Fibroblast of lung (primary cell): ENCODE data around the gene TUBGCP3. TPM values are rescaled to one million over a fixed set of nuclear protein-coding genes. Genes with fewer than 3 reads are reported as not detected.

Source experiments
- DNase-seq, 2 donors: peaks; one replicate each; pipeline versions ENCODE4 v3.0.0 to v3.0.0-alpha.2; 2010; ENCODE audit warnings: low read depth in 2 of 2
- H2AFZ ChIP-seq: 2 replicates; pipeline ENCODE4 v1.5.1; 2012; ENCODE audit warnings: low read length, control low read depth, inconsistent platforms
- H3K27ac ChIP-seq: 2 replicates; pipeline ENCODE4 v1.5.1; 2011; ENCODE audit warnings: low read length, control low read depth; ENCODE audit not compliant: insufficient read depth
- H3K27me3 ChIP-seq: 2 replicates; pipeline ENCODE4 v1.5.1; 2011; ENCODE audit warnings: mild to moderate bottlenecking, low read length; ENCODE audit not compliant: control insufficient read depth, insufficient read depth
- H3K36me3 ChIP-seq: 2 replicates; pipeline ENCODE4 v1.5.1; 2011; ENCODE audit warnings: low read length; ENCODE audit not compliant: control insufficient read depth, insufficient read depth
- H3K4me1 ChIP-seq: 2 replicates; pipeline ENCODE4 v1.5.1; 2011; ENCODE audit warnings: low read length; ENCODE audit not compliant: control insufficient read depth, insufficient read depth; ENCODE audit errors: extremely low read depth
- H3K4me2 ChIP-seq: 2 replicates; pipeline ENCODE4 v1.5.1; 2011; ENCODE audit warnings: low read length, control low read depth; ENCODE audit not compliant: insufficient read depth; ENCODE audit errors: extremely low read depth
- H3K4me3 ChIP-seq, 4 experiments: fragments of 200-600 bp in 1 of 4; sonication (generic) in 1 of 4; replicated peaks in 1 of 4; 2 replicates each; pipeline ENCODE4 v1.5.1; 2011 to 2016; ENCODE audit warnings: low read length in 4 of 4, low read depth in 3 of 4, mild to moderate bottlenecking in 3 of 4, control low read depth in 2 of 4, inconsistent platforms in 1 of 4, mixed read lengths in 1 of 4; ENCODE audit not compliant: insufficient read depth in 1 of 4; ENCODE audit errors: control extremely low read depth in 1 of 4
- H3K79me2 ChIP-seq: 2 replicates; pipeline ENCODE4 v1.5.1; 2012; ENCODE audit warnings: mild to moderate bottlenecking, low read length, inconsistent platforms; ENCODE audit not compliant: control insufficient read depth, insufficient read depth
- H3K9ac ChIP-seq: 2 replicates; pipeline ENCODE4 v1.5.1; 2011; ENCODE audit warnings: mild to moderate bottlenecking, low read length, control low read depth; ENCODE audit not compliant: insufficient read depth
- H3K9me3 ChIP-seq: 2 replicates; pipeline ENCODE4 v1.5.1; 2012; ENCODE audit warnings: low read depth, low read length; ENCODE audit not compliant: control insufficient read depth, insufficient read depth
- H4K20me1 ChIP-seq: 2 replicates; pipeline ENCODE4 v1.5.1; 2011; ENCODE audit warnings: low read length; ENCODE audit not compliant: control insufficient read depth, insufficient read depth; ENCODE audit errors: extremely low read depth
- CTCF ChIP-seq, 2 donors: IDR thresholded peaks in 1 of 2; conservative IDR thresholded peaks in 1 of 2; 1 replicate in 1 of 2; 2 replicates in 1 of 2; pipeline ENCODE4 v1.5.1; 2011 to 2012; ENCODE audit warnings: low read length in 2 of 2, control low read depth in 1 of 2, inconsistent platforms in 1 of 2, low read depth in 1 of 2, mild to moderate bottlenecking in 1 of 2
- EZH2 ChIP-seq: IDR thresholded peaks from 2 replicates; pipeline ENCODE4 v1.5.1; 2012; ENCODE audit warnings: low read length, control low read depth, mild to moderate bottlenecking; ENCODE audit errors: missing control alignments
- polyA plus RNA-seq, 2 donors: library from polyadenylated mRNA; depleted of rRNA in 1 of 2; stranded (reverse) in 1 of 2; unstranded in 1 of 2; fragments of >200 nt; gene quantifications; 2 replicates each; pipeline ENCODE4 v1.2.1, GENCODE V29; 2011 to 2012; ENCODE audit warnings: missing spikeins in 1 of 2
- total RNA-seq: library from RNA; depleted of rRNA; stranded (reverse); fragments of >200 nt; gene quantifications from 2 replicates; pipeline ENCODE4 v1.2.1, GENCODE V29; 2014

TUBGCP3 gene
- total and polyA plus RNA-seq, 2 donors (not counting 1 experiment from before 2014, with no cell fraction given), result 14.5 to 17.2 TPM

DNA sequence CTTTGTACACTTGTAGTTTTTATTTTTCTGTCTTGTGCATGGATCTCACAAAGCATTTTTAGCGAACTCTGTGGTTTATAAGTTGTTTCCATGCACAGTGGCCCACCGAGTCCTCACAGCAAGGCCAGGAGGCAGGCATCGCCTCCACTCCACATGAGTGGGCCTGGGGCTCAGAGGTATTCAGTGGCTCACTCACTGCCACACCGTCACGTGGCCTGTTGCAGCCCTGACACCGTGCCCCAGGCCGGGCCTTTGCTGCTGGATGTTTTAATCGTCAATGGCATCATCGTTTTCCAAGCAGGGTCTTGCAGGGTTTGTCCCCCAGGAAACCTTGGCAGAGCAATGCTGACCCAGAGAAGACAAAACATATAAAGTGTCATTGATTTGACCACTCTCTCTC lies 152.0 kb downstream of the TUBGCP3 start:
- no peaks in the 10 kb centered on the region for H3K27me3 ChIP-seq
- no peak overlapping the region for H2AFZ ChIP-seq
- no peak for DNase-seq
- no peak overlapping the region for H3K4me3 ChIP-seq
- TF ChIP-seq EZH2 (no peak), CTCF (conservative IDR thresholded peaks at IDR 0.05 in 1 of 2, IDR thresholded peaks at IDR 0.05 in 1 of 2; ENCODE audit: low read depth in 1 of 2, low read length in 2 of 2) (no peak)
- H3K9ac ChIP-seq, result no peak overlapping the region
- no peaks in the 10 kb centered on the region for H3K79me2 ChIP-seq
- H3K9me3 ChIP-seq, result no peaks in the 10 kb centered on the region
- no peaks in the 10 kb centered on the region for H3K4me1 ChIP-seq
- no peak overlapping the region for H3K27ac ChIP-seq
- no peaks in the 10 kb centered on the region for H4K20me1 ChIP-seq
- H3K36me3 ChIP-seq, result no peaks in the 10 kb centered on the region
- no peak overlapping the region for H3K4me2 ChIP-seq

Other genes with a start within 250 kb of the TUBGCP3 start
- not detected in 2 replicates for gene SPACA7, start 211.8 kb downstream of the TUBGCP3 start, total RNA-seq
- not detected in 2 replicates for gene SPACA7, start 211.8 kb downstream of the TUBGCP3 start, polyA plus RNA-seq
- 4.6 and 7.8 TPM in 2 replicates for gene ATP11A, start 101.9 kb upstream of the TUBGCP3 start, total RNA-seq
- 2.3 and 3.9 TPM in 2 replicates for gene ATP11A, start 101.9 kb upstream of the TUBGCP3 start, polyA plus RNA-seq